ENCODE measurements around the gene LMX1B.
"Not testable (repeated sequence)": the region's sequence is repeated elsewhere in the genome, so short reads cannot be mapped to it uniquely, and the experiment has no call there.

LMX1B gene

GRCh38 chr9:126705767-126706697 lies 92.3 kb downstream of the LMX1B start:
- DNase-seq (ENCODE audit: low read depth in 1 of 2, low spot score in 1 of 2), result peak; percentile 52 to 64

GRCh38 chr9:126706698-126707053 lies 92.9 kb downstream of the LMX1B start:
- no peak for DNase-seq (ENCODE audit: low read depth in 1 of 2, low spot score in 1 of 2)

- DNase-seq (ENCODE audit: low read depth in 1 of 2, low spot score in 1 of 2), result no peak
Observed at GRCh38 chr9:126707083-126707482, 93.4 kb downstream of the LMX1B start.

GRCh38 chr9:126707712-126708111 lies 94.0 kb downstream of the LMX1B start:
- not testable (repeated sequence) for DNase-seq (ENCODE audit: low read depth in 1 of 2, low spot score in 1 of 2)

- no peak for DNase-seq (ENCODE audit: low read depth in 1 of 2, low spot score in 1 of 2)
Observed at GRCh38 chr9:126708178-126708577, 94.5 kb downstream of the LMX1B start.

- no peak for DNase-seq (ENCODE audit: low read depth in 1 of 2, low spot score in 1 of 2)
Observed at GRCh38 chr9:126709241-126709640, 95.5 kb downstream of the LMX1B start.

- DNase-seq (ENCODE audit: low read depth in 1 of 2, low spot score in 1 of 2), result no peak
Observed at GRCh38 chr9:126715382-126715781, 101.7 kb downstream of the LMX1B start.

- DNase-seq (ENCODE audit: low read depth in 1 of 2, low spot score in 1 of 2), result not testable (repeated sequence)
Observed at GRCh38 chr9:126717441-126717840, 103.7 kb downstream of the LMX1B start.

GRCh38 chr9:126719618-126720031 lies 105.9 kb downstream of the LMX1B start:
- DNase-seq (ENCODE audit: low read depth in 1 of 2, low spot score in 1 of 2), result peak; percentile 70 to 78

- no peak for DNase-seq (ENCODE audit: low read depth in 1 of 2, low spot score in 1 of 2)
Observed at GRCh38 chr9:126720036-126720435, 106.3 kb downstream of the LMX1B start.

- DNase-seq (ENCODE audit: low read depth in 1 of 2, low spot score in 1 of 2), result no peak
Observed at GRCh38 chr9:126720661-126721563, 107.2 kb downstream of the LMX1B start.

- DNase-seq (ENCODE audit: low read depth in 1 of 2, low spot score in 1 of 2), result no peak
Observed at GRCh38 chr9:126721564-126721981, 107.8 kb downstream of the LMX1B start.

- peak; percentile 74 to 85 for DNase-seq (ENCODE audit: low read depth in 1 of 2, low spot score in 1 of 2)
Observed at GRCh38 chr9:126722252-126722921, 108.7 kb downstream of the LMX1B start.

GRCh38 chr9:126722922-126723806 lies 109.4 kb downstream of the LMX1B start:
- DNase-seq (ENCODE audit: low read depth in 1 of 2, low spot score in 1 of 2), result peak; percentile 56 to 61

- DNase-seq (ENCODE audit: low read depth in 1 of 2, low spot score in 1 of 2), result no peak
Observed at GRCh38 chr9:126723807-126724172, 110.1 kb downstream of the LMX1B start.

- DNase-seq (ENCODE audit: low read depth in 1 of 2, low spot score in 1 of 2), result no peak
Observed at GRCh38 chr9:126724226-126724625, 110.5 kb downstream of the LMX1B start.

GRCh38 chr9:126725485-126725884 lies 111.8 kb downstream of the LMX1B start:
- not testable (repeated sequence) for DNase-seq (ENCODE audit: low read depth in 1 of 2, low spot score in 1 of 2)

GRCh38 chr9:126728210-126728609 lies 114.5 kb downstream of the LMX1B start:
- not testable (repeated sequence) for DNase-seq (ENCODE audit: low read depth in 1 of 2, low spot score in 1 of 2)

GRCh38 chr9:126730592-126730991 lies 116.9 kb downstream of the LMX1B start:
- not testable (repeated sequence) for DNase-seq (ENCODE audit: low read depth in 1 of 2, low spot score in 1 of 2)

GRCh38 chr9:126733005-126733404 lies 119.3 kb downstream of the LMX1B start:
- DNase-seq (ENCODE audit: low read depth in 1 of 2, low spot score in 1 of 2), result no peak
